GM19455 (cell line): Measurements from ENCODE around the gene TNFAIP8L3.

Experiments
- ATAC-seq: cut with Tn5 transposase; IDR thresholded peaks from one replicate; pipeline ENCODE4 v1.9.1; 2021; ENCODE audit not compliant: unreplicated experiment

The TNFAIP8L3 gene

GRCh38 chr15:51117270-51117669 lies 22.6 kb upstream of the TNFAIP8L3 start:
- ATAC-seq: no peak

GRCh38 chr15:51114437-51115119 lies 19.9 kb upstream of the TNFAIP8L3 start:
- ATAC-seq: no peak

DNA sequence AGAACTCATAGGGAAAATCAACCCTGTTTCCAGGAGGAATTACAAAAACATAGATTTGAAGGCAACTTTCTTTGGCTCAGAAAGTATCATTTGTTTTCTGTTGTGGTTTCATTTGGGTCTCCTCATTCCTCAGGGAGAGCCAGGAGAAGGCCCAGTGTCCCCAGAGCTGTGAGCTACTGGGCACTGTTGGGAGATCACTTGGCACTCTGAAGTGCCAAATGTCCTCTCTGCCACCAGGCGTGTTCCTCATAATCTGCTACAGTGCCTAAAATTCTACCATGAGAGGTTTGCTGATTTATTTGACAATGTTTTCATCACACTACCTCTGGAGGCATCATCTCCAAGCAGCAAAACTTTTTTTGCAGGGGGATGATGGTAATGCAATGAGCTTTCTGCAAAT lies 17.4 kb upstream of the TNFAIP8L3 start:
- ATAC-seq: no peak

- no peak for ATAC-seq
Observed at GRCh38 chr15:51111061-51111460, 16.4 kb upstream of the TNFAIP8L3 start.

DNA sequence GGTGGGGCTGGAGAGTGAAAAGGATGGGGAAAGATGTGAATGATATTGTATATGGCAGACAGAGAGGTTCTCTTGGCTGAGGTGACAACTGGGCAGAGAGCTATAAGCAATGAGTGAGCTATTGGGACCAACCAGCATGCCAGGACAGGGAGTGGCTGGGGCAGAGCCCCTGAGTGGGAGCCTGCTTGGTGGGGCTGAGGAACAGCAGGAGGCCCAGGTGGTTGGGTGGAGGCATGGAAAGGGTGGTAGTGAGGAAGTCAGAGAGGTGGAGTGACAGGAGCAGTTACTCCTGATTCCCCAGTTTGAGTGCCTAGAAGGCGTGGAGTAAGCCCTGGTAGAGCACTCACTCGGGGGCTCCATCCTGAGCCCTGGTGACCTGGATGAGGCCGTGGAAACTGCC lies 15.5 kb upstream of the TNFAIP8L3 start:
- ATAC-seq: no peak

GRCh38 chr15:51108933-51109550 lies 14.3 kb upstream of the TNFAIP8L3 start:
- no peak for ATAC-seq

- ATAC-seq: no peak
Observed at GRCh38 chr15:51107612-51108011, 12.9 kb upstream of the TNFAIP8L3 start.

DNA sequence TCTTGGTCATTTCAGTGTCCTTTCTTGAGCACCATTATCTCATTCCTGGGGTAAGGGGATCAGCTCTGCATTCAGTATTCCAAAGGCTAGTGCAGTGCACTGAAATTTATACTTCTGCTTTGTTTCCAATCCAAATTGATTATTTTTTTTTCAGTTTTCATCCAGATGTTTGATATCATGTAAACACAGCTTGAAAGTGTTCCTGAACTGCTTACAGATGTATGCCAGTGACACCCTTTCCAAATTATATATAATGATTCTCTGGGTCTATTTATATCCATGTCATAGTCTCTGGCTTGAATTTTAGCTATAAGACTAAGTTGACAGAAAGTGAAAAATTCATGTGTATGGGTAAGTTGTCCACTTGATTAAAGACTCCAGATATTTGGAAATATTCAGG lies 11.8 kb upstream of the TNFAIP8L3 start:
- ATAC-seq: no peak

GRCh38 chr15:51105430-51106016 lies 10.8 kb upstream of the TNFAIP8L3 start:
- ATAC-seq: no peak

DNA sequence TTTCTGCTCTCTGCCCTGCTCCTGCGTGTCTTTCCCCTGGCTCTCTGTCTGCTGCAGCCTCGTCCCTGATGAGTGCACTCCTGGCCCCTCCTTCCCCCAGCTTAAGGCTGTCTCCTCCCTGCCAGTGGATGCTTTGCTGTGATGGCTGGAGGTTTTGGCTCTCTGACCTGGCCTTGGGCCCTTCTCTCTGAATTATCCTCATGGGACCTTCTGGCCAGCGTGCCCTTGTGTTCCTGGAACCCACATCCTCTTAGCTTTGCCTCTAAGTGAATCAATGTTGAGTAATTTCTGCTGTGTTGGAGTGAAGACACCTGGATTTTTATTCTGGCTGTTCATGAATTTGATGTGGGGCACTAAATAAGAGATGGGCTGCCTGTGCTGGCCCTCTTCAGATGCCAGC lies 9.8 kb upstream of the TNFAIP8L3 start:
- ATAC-seq: no peak

GRCh38 chr15:51103330-51103729 lies 8.6 kb upstream of the TNFAIP8L3 start:
- ATAC-seq: no peak

DNA sequence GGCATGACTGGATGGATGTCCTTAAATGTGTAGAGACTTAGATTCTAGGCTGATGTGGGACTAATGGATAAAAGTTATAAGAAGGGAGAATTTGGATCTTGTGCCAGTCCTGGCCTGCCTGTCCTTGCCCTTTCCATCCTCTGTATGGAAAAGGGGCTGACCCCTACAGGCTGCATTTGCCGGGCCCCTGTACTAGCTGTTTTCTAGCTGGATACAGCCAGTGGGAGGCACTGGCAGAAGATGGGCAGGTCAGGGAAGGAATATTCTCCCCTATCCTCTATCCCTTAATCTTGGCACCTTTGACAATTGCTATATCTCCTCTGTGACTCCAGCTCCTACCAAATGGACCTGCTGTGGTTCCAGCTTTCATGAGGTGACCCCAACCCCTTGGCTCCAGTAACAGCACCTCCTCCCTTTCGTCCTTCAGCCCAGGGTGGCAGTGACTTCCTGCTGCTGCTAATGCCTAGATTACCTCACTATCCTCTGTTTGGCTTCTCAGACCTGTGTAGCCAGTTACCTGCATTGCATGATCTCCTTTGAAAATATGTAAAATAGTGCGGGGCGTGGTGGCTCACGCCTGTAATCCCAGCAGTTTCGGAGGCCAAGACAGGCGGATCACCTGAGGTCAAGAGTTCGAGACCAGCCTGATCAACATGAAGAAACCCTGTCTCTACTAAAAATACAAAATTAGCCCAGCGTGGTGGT lies 6.2 kb upstream of the TNFAIP8L3 start:
- ATAC-seq: no peak

DNA sequence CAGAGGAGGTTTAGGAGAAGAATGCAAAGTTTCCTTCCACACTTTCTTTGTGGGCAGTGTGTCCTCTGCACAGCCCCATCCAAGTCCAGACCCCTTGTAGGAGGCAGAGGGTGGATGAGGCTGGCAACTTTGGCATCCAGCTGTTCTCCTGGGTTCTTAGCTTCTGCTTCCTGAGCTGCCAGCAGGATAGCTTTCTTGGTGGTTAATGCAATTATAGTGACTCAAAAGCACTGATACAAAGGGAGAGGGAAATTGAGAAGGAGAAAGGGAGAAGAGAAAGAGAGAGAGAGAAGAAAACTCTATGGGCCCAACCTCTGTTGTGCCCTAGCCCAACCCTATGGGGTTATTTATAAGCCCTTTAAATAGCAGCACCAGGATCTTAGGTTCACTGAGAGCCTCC lies 4.5 kb upstream of the TNFAIP8L3 start:
- ATAC-seq: no peak

DNA sequence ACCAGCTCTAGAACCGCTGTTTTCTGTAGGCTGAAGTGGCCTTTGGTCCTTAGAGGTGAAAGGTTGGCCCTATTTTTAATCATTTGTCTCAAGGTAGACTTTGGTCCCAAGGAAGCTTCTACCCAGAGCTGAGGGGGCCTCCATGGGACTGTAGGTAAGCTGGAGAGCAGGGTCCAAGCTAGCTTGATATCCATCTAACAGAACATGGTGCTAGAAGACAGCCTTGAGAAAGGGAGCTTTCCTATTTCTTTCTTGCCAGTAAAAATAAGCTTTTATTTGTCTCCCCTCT lies 3.6 kb upstream of the TNFAIP8L3 start:
- ATAC-seq: no peak

DNA sequence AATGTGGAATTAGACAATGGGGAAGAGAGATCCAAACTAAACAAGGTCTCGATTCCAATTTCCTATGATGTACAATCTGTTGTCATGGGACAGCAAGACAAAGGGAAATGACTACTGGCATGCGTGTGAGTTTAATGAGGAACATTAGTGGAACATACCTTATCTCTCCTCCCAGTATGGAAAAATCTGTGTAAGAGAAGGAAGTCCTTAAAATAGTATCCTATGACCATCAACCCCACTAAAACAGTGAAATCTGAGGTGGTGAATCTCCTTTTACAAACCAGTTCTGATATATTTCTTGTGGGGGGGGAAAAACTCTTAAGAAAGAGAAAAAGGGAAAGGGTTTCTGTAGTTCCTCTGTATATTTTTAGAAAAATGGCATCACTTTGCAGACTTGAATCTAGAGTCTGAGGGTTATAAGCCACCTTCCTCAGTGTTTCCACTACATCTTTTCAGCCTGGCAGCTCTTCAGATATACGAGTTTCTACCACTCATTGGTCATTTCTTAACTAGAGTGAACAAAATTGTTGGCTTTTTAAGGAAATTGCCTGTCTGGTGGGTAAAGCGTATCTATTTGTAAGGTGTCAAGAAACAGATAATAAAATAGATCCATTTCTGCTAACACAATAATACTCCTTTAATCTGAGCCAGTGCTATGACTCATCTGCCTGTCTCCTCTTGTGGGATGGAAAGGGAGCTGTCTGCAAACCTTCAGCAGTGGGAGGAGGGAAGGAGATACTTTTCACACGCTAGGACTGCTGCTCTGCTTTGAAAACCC lies 3.0 kb upstream of the TNFAIP8L3 start:
- ATAC-seq: no peak

GRCh38 chr15:51096976-51097375 lies 2.3 kb upstream of the TNFAIP8L3 start:
- ATAC-seq: no peak

GRCh38 chr15:51095681-51096331 lies 1.1 kb upstream of the TNFAIP8L3 start:
- ATAC-seq: no peak

DNA sequence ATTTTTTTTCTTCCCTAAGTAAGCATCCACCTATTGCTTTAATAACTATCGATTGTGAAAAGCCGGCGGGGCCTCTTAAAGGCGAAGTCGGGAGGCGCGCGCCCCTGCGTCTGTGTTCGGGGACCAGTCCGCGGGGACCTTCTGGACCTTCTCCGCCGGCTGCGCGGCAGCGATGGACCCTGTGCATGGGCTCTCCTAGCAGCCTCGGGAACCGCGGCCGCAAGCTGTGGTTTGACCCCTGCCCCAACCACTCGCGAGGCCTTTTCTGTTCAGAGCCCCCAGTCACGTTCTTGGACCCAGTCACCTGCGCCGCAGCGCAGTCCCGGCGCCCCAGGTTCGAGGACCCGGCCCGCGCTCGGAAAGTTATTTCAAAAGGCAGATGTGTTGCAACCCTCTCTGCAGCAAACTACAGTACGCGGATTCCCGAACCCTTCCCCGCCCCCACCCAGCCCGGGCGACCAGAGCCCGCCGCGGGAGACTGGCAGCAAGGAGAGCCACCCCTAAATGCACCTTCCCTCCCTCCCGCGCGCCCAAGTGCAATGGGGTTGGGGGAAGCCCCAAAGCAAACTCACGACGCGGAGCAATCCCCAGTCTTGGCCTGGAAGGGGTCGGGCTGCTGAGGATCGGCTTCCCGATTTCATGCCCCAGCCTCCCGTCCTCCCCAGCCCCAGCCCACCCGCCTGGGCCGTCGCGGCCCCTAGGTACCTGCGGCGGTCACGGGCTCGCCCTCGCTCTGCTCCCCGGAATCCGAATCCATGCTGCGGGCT lies 684 bp downstream of the TNFAIP8L3 start:
- no peak for ATAC-seq

GRCh38 chr15:51093488-51093838 lies 1.2 kb downstream of the TNFAIP8L3 start:
- no peak for ATAC-seq

GRCh38 chr15:51092480-51093040 lies 2.1 kb downstream of the TNFAIP8L3 start:
- no peak for ATAC-seq
